GM12872 (cell line): ENCODE data around the gene CHRNA4.

ENCODE experiments used
- CTCF ChIP-seq: IDR thresholded peaks from 3 replicates; pipeline ENCODE4 v1.5.1; 2011; ENCODE audit warnings: low read depth, mild to moderate bottlenecking, low read length, moderate library complexity; ENCODE audit not compliant: insufficient read depth

CHRNA4 gene

DNA sequence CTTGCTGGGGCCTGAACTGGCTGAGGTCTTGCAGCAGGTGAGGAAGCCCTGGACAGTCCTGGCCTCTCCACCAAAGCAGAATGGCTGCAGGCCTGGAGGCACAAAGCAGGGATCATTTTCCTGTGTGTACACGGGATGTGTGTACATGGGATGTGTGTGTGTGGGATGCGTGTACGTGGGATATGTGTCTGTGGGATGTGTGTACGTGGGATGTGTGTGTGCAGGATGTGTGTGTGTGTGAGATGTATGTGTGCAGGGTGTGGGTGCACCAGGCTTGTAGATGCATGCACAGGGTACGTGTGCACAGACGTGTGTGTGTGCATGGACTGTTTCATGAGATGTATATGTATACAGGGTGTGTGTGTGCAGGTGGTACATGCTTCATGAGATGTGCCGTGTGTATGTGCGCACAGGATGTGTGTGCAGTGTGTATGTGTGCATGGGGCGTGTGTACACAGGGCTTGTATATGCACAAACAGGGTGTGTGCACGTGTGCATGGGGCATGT, 7.9 kb upstream of the CHRNA4 start:
- no peak for TF ChIP-seq CTCF

GRCh38 chr20:63368151-63368550, 7.0 kb upstream of the CHRNA4 start:
- TF ChIP-seq CTCF = no peak

GRCh38 chr20:63367446-63368055, 6.4 kb upstream of the CHRNA4 start:
- no peak for TF ChIP-seq CTCF

DNA sequence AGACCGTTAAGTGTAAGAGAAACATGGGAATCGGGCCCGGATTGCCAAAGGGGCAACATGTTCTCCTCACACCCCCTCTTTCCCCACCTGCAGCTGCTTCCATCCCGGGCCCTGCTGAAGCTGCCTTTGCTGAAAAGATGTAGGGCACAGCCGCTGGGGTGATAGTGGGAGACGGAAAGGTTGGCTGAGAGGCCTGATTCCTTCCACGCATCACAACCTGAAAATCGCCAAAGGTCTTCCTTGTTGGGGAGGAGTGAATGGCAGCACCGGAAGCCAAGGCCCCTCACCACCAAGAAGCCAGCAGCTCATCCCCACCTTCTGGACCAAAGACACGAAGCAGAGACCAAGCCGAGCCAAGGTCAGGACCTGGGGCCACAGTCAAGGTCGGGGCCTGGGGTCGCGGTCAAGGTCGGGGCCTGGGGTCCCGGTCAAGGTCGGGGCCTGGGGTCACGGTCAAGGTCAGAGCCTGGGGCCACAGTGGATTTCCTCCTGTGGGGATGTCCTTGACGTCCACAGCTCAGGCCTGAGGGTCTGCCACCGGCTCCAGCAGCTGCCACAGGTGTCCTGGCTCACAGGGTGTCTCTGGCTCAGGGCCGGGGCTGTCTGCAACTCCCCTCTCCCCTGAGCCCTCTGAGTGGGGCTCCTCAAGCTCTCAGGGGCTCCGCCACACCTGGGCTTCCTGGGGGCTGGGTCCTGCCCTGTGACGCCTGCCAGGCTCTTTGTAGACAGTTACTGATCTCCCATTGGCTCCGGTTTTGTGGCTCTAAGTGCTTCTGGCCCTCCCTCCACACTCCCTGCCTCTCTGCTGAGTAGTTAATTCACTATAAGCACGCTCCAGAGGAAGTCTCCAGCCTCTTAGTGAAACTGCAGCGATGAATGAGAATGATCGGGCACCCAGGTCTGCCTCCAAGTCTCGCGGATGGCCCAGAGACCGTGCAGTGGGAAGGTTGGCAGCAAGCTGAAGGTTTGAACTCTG, 5.5 kb upstream of the CHRNA4 start:
- TF ChIP-seq CTCF = no peak

DNA sequence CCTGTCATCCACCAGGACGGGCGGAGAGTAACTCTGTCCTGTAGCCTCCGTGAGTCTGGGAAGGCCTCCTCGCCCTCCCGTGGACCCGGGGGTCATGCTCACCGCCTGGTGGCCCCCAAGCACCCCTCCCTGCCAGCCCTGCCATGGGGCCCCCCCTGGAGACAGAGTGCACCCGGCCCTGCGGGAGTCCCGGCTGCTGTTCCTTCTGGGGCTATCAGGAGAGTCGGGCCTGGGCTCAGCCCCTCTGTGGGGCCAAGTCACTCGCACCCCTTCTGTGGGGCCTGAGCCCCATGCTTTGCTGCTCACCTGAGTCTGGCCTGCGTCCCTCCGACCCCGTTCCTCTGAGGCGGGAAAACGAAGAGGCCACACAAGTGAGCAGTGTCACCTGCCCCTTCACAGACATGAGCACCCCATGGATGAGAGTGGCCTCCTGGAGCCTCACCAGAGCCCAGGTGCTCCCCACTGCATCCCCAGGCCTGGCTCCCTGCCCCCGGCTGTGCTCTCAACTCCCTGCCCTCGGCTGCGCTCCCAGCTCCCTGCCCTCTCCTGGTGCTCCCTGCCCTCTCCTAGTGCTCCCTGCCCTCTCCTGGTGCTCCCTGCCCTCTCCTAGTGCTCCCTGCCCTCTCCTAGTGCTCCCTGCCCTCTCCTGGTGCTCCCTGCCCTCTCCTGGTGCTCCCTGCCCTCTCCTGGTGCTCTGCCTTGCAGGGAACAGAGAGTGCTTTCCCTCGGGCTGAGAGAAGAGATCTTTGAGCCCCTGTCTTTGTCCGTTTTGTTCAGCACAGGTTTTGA, 4.6 kb upstream of the CHRNA4 start:
- TF ChIP-seq CTCF = no peak

GRCh38 chr20:63364801-63365585, 3.8 kb upstream of the CHRNA4 start:
- TF ChIP-seq CTCF = no peak
